ENCODE measurements around the gene RCHY1.
"Not testable (repeated sequence)": the region's sequence is repeated elsewhere in the genome, so short reads cannot be mapped to it uniquely, and the experiment has no call there.

RCHY1 gene

DNA sequence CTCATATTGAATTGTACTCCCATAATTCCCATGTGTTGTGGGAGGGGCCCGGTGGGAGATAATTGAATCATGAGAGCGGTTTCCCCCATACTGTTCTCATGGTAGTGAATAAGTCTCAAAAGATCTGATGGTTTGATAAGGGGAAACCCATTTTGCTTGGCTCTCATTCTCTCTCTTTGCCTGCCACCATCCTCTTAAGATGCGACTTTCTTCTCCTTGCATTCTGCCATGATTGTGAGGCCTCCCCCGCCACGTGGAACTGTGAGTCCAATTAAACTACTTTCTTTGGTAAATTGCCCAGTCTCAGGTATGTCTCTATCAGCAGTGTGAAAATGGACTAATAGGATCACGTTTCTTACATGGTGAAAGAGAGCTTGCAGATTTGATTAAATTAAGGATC, 23.1 kb upstream of the RCHY1 start:
- not testable (repeated sequence) for H3K4ac ChIP-seq (ENCODE audit: low read length); H3K79me1 ChIP-seq (ENCODE audit: low read depth, low read length); H4K8ac ChIP-seq (ENCODE audit: low read depth, low read length); H3K4me1 ChIP-seq (ENCODE audit: control insufficient read depth in 2 of 2, insufficient read depth in 1 of 2, low read depth in 1 of 2, low read length in 2 of 2); H3K27ac ChIP-seq (replicated peaks; ENCODE audit: low read length); H3K27me3 ChIP-seq (ENCODE audit: control insufficient read depth in 3 of 3, insufficient read depth in 3 of 3, low read depth in 1 of 3, low read length in 3 of 3); H3K23ac ChIP-seq (ENCODE audit: low read depth, low read length, poor library complexity); H3K9ac ChIP-seq (ENCODE audit: low read depth, low read length, poor library complexity); H4K91ac ChIP-seq (ENCODE audit: low read depth, low read length, poor library complexity); H2BK15ac ChIP-seq (ENCODE audit: low read length); H3K4me2 ChIP-seq (ENCODE audit: insufficient read depth, low read length, poor library complexity, severe bottlenecking); H3K9me3 ChIP-seq (replicated peaks in 1 of 2; ENCODE audit: control insufficient read depth in 2 of 2, insufficient read depth in 1 of 2, low read depth in 1 of 2, low read length in 2 of 2); H2AK5ac ChIP-seq (ENCODE audit: low read depth, low read length); H2BK5ac ChIP-seq (ENCODE audit: low read length); H3K18ac ChIP-seq (ENCODE audit: low read length); H3K4me3 ChIP-seq (ENCODE audit: low read length in 2 of 2); H2AFZ ChIP-seq (ENCODE audit: low read length); H3K14ac ChIP-seq (ENCODE audit: low read length); H2BK120ac ChIP-seq (ENCODE audit: low read depth, low read length); DNase-seq (ENCODE audit: low spot score); H2BK12ac ChIP-seq (ENCODE audit: low read length)
- peaks cover 4 to 44% of the 10 kb centered on the region in 2 donors for H3K36me3 ChIP-seq (replicated peaks in 1 of 2; ENCODE audit: control insufficient read depth in 2 of 2, insufficient read depth in 2 of 2, low read length in 2 of 2)
- no CpG with 5 or more reads among the region's 6 CpGs for WGBS, 2 donors (ENCODE audit: extremely low coverage in 2 of 2, insufficient read length in 2 of 2, insufficient replicate concordance in 1 of 2)

DNA sequence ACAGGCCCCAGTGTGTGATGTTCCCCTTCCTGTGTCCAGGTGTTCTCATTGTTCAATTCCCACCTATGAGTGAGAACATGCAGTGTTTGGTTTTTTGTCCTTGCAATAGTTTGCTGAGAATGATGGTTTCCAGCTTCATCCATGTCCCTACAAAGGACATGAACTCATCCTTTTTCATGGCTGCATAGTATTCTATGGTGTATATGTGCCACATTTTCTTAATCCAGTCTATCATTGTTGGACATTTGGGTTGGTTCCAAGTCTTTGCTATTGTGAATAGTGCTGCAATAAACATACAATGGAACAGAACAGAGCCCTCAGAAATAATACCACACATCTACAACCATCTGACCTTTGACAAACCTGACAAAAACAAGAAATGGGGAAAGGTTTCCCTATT, 19.7 kb upstream of the RCHY1 start:
- not testable (repeated sequence) for H3K4ac ChIP-seq (ENCODE audit: low read length); H2BK15ac ChIP-seq (ENCODE audit: low read length)

DNA sequence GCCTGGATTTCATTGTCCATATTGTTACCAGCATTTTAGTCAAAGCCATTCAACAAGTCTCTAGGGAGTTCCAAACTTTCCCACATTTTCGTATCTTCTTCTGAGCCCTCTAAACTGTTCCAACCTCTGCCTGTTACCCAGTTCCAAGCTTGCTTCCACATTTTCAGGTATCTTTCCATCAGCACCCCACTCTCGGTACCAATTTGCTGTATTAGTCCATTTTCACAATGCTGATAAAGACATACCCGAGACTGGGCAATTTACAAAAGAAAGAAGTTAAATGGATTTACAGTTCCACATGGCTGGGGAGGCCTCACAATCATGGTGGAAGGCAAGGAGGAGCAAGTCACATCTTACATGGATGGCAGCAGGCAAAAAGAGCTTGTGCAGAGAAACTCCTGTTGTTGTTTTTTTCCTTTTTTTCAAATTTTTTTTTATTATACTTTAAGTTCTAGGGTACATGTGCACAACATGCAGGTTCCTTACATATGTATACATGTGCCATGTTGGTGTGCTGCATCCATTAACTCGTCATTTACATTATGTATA, 19.2 kb upstream of the RCHY1 start:
- not testable (repeated sequence) for H2BK120ac ChIP-seq (ENCODE audit: low read depth, low read length); H2AFZ ChIP-seq (ENCODE audit: low read length); H3K14ac ChIP-seq (ENCODE audit: low read length); H3K27ac ChIP-seq (replicated peaks; ENCODE audit: low read length); H2AK5ac ChIP-seq (ENCODE audit: low read depth, low read length); H3K27me3 ChIP-seq (ENCODE audit: control insufficient read depth in 3 of 3, insufficient read depth in 3 of 3, low read depth in 1 of 3, low read length in 3 of 3); H2BK5ac ChIP-seq (ENCODE audit: low read length); H4K91ac ChIP-seq (ENCODE audit: low read depth, low read length, poor library complexity); H3K79me1 ChIP-seq (ENCODE audit: low read depth, low read length); H3K9ac ChIP-seq (ENCODE audit: low read depth, low read length, poor library complexity); H3K18ac ChIP-seq (ENCODE audit: low read length); H3K4me1 ChIP-seq (ENCODE audit: control insufficient read depth in 2 of 2, insufficient read depth in 1 of 2, low read depth in 1 of 2, low read length in 2 of 2); DNase-seq (ENCODE audit: low spot score); H3K4ac ChIP-seq (ENCODE audit: low read length); H3K4me3 ChIP-seq (ENCODE audit: low read length in 2 of 2); H3K4me2 ChIP-seq (ENCODE audit: insufficient read depth, low read length, poor library complexity, severe bottlenecking); H4K8ac ChIP-seq (ENCODE audit: low read depth, low read length); H3K9me3 ChIP-seq (replicated peaks in 1 of 2; ENCODE audit: control insufficient read depth in 2 of 2, insufficient read depth in 1 of 2, low read depth in 1 of 2, low read length in 2 of 2); H3K23ac ChIP-seq (ENCODE audit: low read depth, low read length, poor library complexity); H2BK12ac ChIP-seq (ENCODE audit: low read length); H2BK15ac ChIP-seq (ENCODE audit: low read length)
- no CpG with 5 or more reads among the region's 4 CpGs for WGBS, 2 donors (ENCODE audit: extremely low coverage in 2 of 2, insufficient read length in 2 of 2, insufficient replicate concordance in 1 of 2)
- peaks cover 15 to 52% of the 10 kb centered on the region in 2 donors for H3K36me3 ChIP-seq (replicated peaks in 1 of 2; ENCODE audit: control insufficient read depth in 2 of 2, insufficient read depth in 2 of 2, low read length in 2 of 2)

More for the DNA sequence above, 19.7 kb upstream of the RCHY1 start:
- not testable (repeated sequence) for H3K4me2 ChIP-seq (ENCODE audit: insufficient read depth, low read length, poor library complexity, severe bottlenecking); H2AK5ac ChIP-seq (ENCODE audit: low read depth, low read length); H4K91ac ChIP-seq (ENCODE audit: low read depth, low read length, poor library complexity); H3K4me3 ChIP-seq (ENCODE audit: low read length in 2 of 2); H2BK120ac ChIP-seq (ENCODE audit: low read depth, low read length); H3K9me3 ChIP-seq (replicated peaks in 1 of 2; ENCODE audit: control insufficient read depth in 2 of 2, insufficient read depth in 1 of 2, low read depth in 1 of 2, low read length in 2 of 2); H3K18ac ChIP-seq (ENCODE audit: low read length); H3K23ac ChIP-seq (ENCODE audit: low read depth, low read length, poor library complexity); H3K4me1 ChIP-seq (ENCODE audit: control insufficient read depth in 2 of 2, insufficient read depth in 1 of 2, low read depth in 1 of 2, low read length in 2 of 2); H3K79me1 ChIP-seq (ENCODE audit: low read depth, low read length); H3K9ac ChIP-seq (ENCODE audit: low read depth, low read length, poor library complexity); H2AFZ ChIP-seq (ENCODE audit: low read length); H3K27ac ChIP-seq (replicated peaks; ENCODE audit: low read length); DNase-seq (ENCODE audit: low spot score); H3K14ac ChIP-seq (ENCODE audit: low read length); H3K27me3 ChIP-seq (ENCODE audit: control insufficient read depth in 3 of 3, insufficient read depth in 3 of 3, low read depth in 1 of 3, low read length in 3 of 3); H2BK12ac ChIP-seq (ENCODE audit: low read length); H4K8ac ChIP-seq (ENCODE audit: low read depth, low read length); H2BK5ac ChIP-seq (ENCODE audit: low read length)
- H3K36me3 ChIP-seq (replicated peaks in 1 of 2; ENCODE audit: control insufficient read depth in 2 of 2, insufficient read depth in 2 of 2, low read length in 2 of 2) = peaks cover 15 to 50% of the 10 kb centered on the region in 2 donors

DNA sequence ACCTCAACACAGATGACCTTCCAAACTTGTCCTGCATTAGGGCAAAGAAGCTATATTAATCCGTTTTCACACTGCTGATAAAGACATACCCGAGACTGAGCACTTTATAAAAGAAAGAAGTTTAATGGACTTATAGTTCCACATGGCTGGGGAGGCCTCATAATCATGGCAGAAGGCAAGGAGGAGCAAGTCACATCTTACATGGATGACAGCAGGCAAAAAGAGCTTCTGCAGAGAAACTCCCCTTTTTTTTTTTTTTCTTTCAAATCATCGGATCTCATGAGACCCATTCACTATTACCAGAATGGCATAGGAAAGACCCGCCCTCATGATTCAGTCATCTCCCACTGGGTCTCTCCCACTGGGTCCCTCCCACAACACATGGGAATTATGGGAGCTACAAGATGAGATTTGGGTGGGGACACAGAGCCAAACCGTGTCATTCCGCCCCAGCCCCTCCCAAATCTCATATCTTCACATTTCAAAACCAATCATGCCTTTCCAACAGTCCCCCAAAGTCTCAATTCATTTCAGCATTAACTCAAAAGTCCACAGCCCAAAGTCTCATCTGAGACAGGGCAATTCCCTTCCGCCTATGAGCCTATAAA, 17.4 kb upstream of the RCHY1 start:
- no CpG with 5 or more reads among the region's 7 CpGs for WGBS, 2 donors (ENCODE audit: extremely low coverage in 2 of 2, insufficient read length in 2 of 2, insufficient replicate concordance in 1 of 2)
- not testable (repeated sequence) for H2AK5ac ChIP-seq (ENCODE audit: low read depth, low read length); H2BK15ac ChIP-seq (ENCODE audit: low read length); H3K27ac ChIP-seq (replicated peaks; ENCODE audit: low read length); H2BK12ac ChIP-seq (ENCODE audit: low read length); H3K23ac ChIP-seq (ENCODE audit: low read depth, low read length, poor library complexity); H2BK5ac ChIP-seq (ENCODE audit: low read length); H3K4me2 ChIP-seq (ENCODE audit: insufficient read depth, low read length, poor library complexity, severe bottlenecking); H4K8ac ChIP-seq (ENCODE audit: low read depth, low read length); H3K14ac ChIP-seq (ENCODE audit: low read length); H3K4me1 ChIP-seq (ENCODE audit: control insufficient read depth in 2 of 2, insufficient read depth in 1 of 2, low read depth in 1 of 2, low read length in 2 of 2); H3K18ac ChIP-seq (ENCODE audit: low read length); H3K27me3 ChIP-seq (ENCODE audit: control insufficient read depth in 3 of 3, insufficient read depth in 3 of 3, low read depth in 1 of 3, low read length in 3 of 3); H2BK120ac ChIP-seq (ENCODE audit: low read depth, low read length); H4K91ac ChIP-seq (ENCODE audit: low read depth, low read length, poor library complexity); DNase-seq (ENCODE audit: low spot score); H3K4me3 ChIP-seq (ENCODE audit: low read length in 2 of 2); H3K9me3 ChIP-seq (replicated peaks in 1 of 2; ENCODE audit: control insufficient read depth in 2 of 2, insufficient read depth in 1 of 2, low read depth in 1 of 2, low read length in 2 of 2); H2AFZ ChIP-seq (ENCODE audit: low read length); H3K79me1 ChIP-seq (ENCODE audit: low read depth, low read length); H3K9ac ChIP-seq (ENCODE audit: low read depth, low read length, poor library complexity); H3K4ac ChIP-seq (ENCODE audit: low read length)
- peaks cover 15 to 66% of the 10 kb centered on the region in 2 donors for H3K36me3 ChIP-seq (replicated peaks in 1 of 2; ENCODE audit: control insufficient read depth in 2 of 2, insufficient read depth in 2 of 2, low read length in 2 of 2)
